ENCODE results near the gene SIPA1. TPM values are rescaled to one million over a fixed set of nuclear protein-coding genes. Genes with fewer than 3 reads are reported as not detected.
"Not testable (repeated sequence)": the region's sequence is repeated elsewhere in the genome, so short reads cannot be mapped to it uniquely, and the experiment has no call there.

The SIPA1 gene
- total and polyA plus RNA-seq, 2 of the 8 experiments (the other 6 are each of a cell fraction or from before 2014, with no cell fraction given), result 35.3 to 72.2 TPM

GRCh38 chr11:65660038-65660437 lies 22.1 kb downstream of the SIPA1 start (continued):
- TF ChIP-seq POLR2AphosphoS5 (IDR thresholded peaks at IDR 0.05; ENCODE audit: low read depth, low read length), result no peak
- no peak for TF ChIP-seq RNF2 (IDR thresholded peaks at IDR 0.05; ENCODE audit: borderline replicate concordance, low read depth, low read length, missing control alignments, poor library complexity, severe bottlenecking)
- TF ChIP-seq JUND (IDR thresholded peaks at IDR 0.05; ENCODE audit: low read length), result no peak
- TF ChIP-seq ASH2L (IDR thresholded peaks at IDR 0.05; ENCODE audit: low read length), result no peak
- no peak for TF ChIP-seq HDAC6 (IDR thresholded peaks at IDR 0.05; ENCODE audit: low read depth, low read length)
- TF ChIP-seq JUN (IDR thresholded peaks at IDR 0.05; ENCODE audit: low read depth, low read length), result no peak

DNA sequence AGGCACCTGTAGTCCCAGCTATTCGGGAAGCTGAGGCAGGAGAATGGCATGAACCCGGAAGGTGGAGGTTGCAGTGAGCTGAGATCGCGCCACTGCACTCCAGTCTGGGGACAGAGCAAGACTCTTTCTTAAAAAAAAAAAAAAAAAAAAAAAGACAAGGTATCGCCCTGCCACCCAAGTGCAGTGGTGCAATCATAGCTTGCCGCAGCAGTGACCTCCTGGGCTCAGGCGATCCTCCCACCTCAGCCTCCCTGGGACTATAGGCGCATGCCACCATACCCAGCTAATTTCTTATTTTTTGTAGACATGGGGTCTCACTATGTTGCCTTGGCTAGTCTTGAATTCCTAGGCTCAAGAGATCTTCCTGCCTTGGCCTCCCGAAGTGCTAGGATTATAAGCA lies 23.0 kb downstream of the SIPA1 start:
- not testable (repeated sequence) for H4K8ac ChIP-seq (ENCODE audit: extremely low read depth, insufficient read depth, low read length); H3K79me1 ChIP-seq (ENCODE audit: low read depth, low read length); DNase-seq (ENCODE audit: low read depth in 1 of 2, low spot score in 2 of 2); H4K91ac ChIP-seq (replicated peaks; ENCODE audit: insufficient read length, low read length); H2BK5ac ChIP-seq (ENCODE audit: low read depth, low read length); H3K9me3 ChIP-seq (ENCODE audit: insufficient read depth in 2 of 2, low read depth in 1 of 2, low read length in 1 of 2); H3K14ac ChIP-seq (ENCODE audit: insufficient read length); H3K9ac ChIP-seq (replicated peaks in 1 of 4; ENCODE audit: extremely low read depth in 1 of 4, low read depth in 3 of 4, low read length in 3 of 4); H3K4ac ChIP-seq (replicated peaks; ENCODE audit: insufficient read length, low read depth, low read length); H3K4me3 ChIP-seq (ENCODE audit: extremely low read depth in 1 of 4, insufficient read depth in 2 of 4, low read depth in 3 of 4, low read length in 4 of 4); H2AFZ ChIP-seq (ENCODE audit: low read length); H3K18ac ChIP-seq (ENCODE audit: extremely low read depth, low read length); FAIRE-seq; H3K27me3 ChIP-seq (replicated peaks in 1 of 4; ENCODE audit: control insufficient read depth in 3 of 4, extremely low read depth in 1 of 4, insufficient read depth in 3 of 4, low read length in 3 of 4); H4K20me1 ChIP-seq (replicated peaks in 1 of 2; ENCODE audit: control insufficient read depth in 1 of 2, insufficient read depth in 2 of 2, low read length in 2 of 2); H4K5ac ChIP-seq (ENCODE audit: insufficient read length, low read depth, low read length); H3K23ac ChIP-seq (ENCODE audit: insufficient read length); H2AK5ac ChIP-seq (ENCODE audit: low read depth, low read length); H2BK120ac ChIP-seq (replicated peaks; ENCODE audit: low read depth, low read length); H3K56ac ChIP-seq (replicated peaks; ENCODE audit: insufficient read length, low read depth, low read length); H2BK12ac ChIP-seq (ENCODE audit: low read depth, low read length); H3K4me1 ChIP-seq (replicated peaks in 1 of 4; ENCODE audit: control insufficient read depth in 3 of 4, insufficient read depth in 4 of 4, low read length in 3 of 4); H3K27ac ChIP-seq (ENCODE audit: low read depth, low read length); H2BK15ac ChIP-seq (ENCODE audit: low read length); H3K4me2 ChIP-seq (ENCODE audit: insufficient read depth in 1 of 2, low read depth in 2 of 2, low read length in 2 of 2); H2BK20ac ChIP-seq (ENCODE audit: low read length)
- H3K79me2 ChIP-seq (ENCODE audit: control insufficient read depth in 1 of 2, insufficient read depth in 2 of 2, low read length in 2 of 2), result peaks cover 0 to 15% of the 10 kb centered on the region in 2 experiments; a peak in 1 of 4 replicates
- ChIA-PET CTCF (ENCODE audit: partially characterized antibody) (interaction anchor here (0.6 to 2.7 kb wide), 6 partner anchors 10 to 1443 kb away, joined by 3 to 10 read pairs (median 4); partner anchors contain the start of gene SIPA1), POLR2A (ENCODE audit: partially characterized antibody) (interaction anchor here (1.1 to 8.9 kb wide), 6 partner anchors 7 to 197 kb away, joined by 3 to 58 read pairs (median 4); partner anchors contain the start of genes CFL1 and KAT5)
- H3K36me3 ChIP-seq (ENCODE audit: control insufficient read depth in 2 of 4, insufficient read depth in 4 of 4, low read length in 3 of 4), result peaks cover 26 to 41% (median 33%) of the 10 kb centered on the region in 4 experiments
- peaks cover 11% of the 10 kb centered on the region; the same call in 1 of the 2 replicates for H3K23me2 ChIP-seq (ENCODE audit: low read depth, low read length)
- 87% methylated on average over 8 of the region's 9 CpGs; no CpG with 5 or more reads in 1 of the 2 experiments for WGBS, 2 experiments (ENCODE audit: extremely low coverage in 1 of 2, insufficient coverage in 1 of 2, insufficient read length in 1 of 2, insufficient replicate concordance in 2 of 2, low coverage in 1 of 2, low lambda C conversion rate in 2 of 2, missing lambda C conversion rate in 1 of 2)

Measured in H1 (cell line).